Measurements from ENCODE around the gene MTRFR.

Gene MTRFR

GRCh38 chr12:123227581-123228258 lies 5.5 kb upstream of the MTRFR start:
- no peak for DNase-seq (ENCODE audit: low read depth)
- TF ChIP-seq, protein P1, sequence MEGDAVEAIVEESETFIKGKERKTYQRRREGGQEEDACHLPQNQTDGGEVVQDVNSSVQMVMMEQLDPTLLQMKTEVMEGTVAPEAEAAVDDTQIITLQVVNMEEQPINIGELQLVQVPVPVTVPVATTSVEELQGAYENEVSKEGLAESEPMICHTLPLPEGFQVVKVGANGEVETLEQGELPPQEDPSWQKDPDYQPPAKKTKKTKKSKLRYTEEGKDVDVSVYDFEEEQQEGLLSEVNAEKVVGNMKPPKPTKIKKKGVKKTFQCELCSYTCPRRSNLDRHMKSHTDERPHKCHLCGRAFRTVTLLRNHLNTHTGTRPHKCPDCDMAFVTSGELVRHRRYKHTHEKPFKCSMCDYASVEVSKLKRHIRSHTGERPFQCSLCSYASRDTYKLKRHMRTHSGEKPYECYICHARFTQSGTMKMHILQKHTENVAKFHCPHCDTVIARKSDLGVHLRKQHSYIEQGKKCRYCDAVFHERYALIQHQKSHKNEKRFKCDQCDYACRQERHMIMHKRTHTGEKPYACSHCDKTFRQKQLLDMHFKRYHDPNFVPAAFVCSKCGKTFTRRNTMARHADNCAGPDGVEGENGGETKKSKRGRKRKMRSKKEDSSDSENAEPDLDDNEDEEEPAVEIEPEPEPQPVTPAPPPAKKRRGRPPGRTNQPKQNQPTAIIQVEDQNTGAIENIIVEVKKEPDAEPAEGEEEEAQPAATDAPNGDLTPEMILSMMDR (IDR thresholded peaks at IDR 0.05; ENCODE audit: insufficient read depth, low read depth, low read length, missing control alignments): no peak
- no peak overlapping the region for H3K4me3 ChIP-seq (ENCODE audit: low read depth, low read length)

GRCh38 chr12:123229051-123229450 lies 4.2 kb upstream of the MTRFR start:
- no peak for DNase-seq (ENCODE audit: low read depth)
- TF ChIP-seq, protein P1 (IDR thresholded peaks at IDR 0.05; ENCODE audit: insufficient read depth, low read depth, low read length, missing control alignments): no peak
- H3K4me3 ChIP-seq (ENCODE audit: low read depth, low read length): peak overlapping the region; percentile 50

DNA sequence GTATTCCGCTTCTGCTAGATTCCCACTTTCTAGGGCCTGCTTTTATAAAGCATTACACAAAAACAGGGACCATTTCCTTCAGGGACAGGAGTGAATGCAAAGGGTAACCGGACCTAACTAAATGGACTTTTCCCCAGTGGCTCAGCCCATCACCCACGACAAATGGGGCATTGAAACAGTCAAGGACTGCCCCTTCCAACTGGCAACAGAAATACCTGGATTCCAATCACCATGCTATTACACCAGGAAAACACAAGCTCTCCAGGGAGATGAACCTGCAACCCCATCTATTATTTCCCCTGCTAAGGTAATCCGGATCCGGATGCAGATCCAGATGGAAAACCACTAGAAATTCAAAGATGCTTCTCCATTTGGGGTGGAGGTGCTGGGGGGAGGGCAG lies 1.3 kb upstream of the MTRFR start:
- TF ChIP-seq, protein P1 (IDR thresholded peaks at IDR 0.05; ENCODE audit: insufficient read depth, low read depth, low read length, missing control alignments): no peak

DNA sequence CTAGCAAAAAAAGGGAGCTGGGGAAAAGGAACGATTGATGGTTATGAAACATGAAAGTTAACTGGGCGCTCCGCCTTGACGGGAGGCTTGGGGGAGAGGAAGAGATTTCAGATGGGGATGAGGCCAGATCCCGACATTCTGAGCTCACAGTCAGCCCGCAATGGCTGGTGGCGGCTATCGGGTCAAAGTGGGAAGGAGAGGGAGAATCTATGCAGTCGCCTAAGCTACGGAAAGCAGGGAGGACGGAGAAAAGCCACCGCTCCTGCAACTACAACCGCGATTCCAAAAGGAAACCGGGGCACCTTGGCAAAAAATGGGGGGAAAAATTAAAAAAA lies 797 bp upstream of the MTRFR start:
- TF ChIP-seq, protein P1 (IDR thresholded peaks at IDR 0.05; ENCODE audit: insufficient read depth, low read depth, low read length, missing control alignments): no peak
- H3K4me3 ChIP-seq (ENCODE audit: low read depth, low read length): peak overlapping the region; percentile 80
- DNase-seq (ENCODE audit: low read depth): no peak

More for the DNA sequence above, 1.3 kb upstream of the MTRFR start:
- H3K4me3 ChIP-seq (ENCODE audit: low read depth, low read length): peak overlapping the region; percentile 80
- peak; percentile 14 for DNase-seq (ENCODE audit: low read depth)

DNA sequence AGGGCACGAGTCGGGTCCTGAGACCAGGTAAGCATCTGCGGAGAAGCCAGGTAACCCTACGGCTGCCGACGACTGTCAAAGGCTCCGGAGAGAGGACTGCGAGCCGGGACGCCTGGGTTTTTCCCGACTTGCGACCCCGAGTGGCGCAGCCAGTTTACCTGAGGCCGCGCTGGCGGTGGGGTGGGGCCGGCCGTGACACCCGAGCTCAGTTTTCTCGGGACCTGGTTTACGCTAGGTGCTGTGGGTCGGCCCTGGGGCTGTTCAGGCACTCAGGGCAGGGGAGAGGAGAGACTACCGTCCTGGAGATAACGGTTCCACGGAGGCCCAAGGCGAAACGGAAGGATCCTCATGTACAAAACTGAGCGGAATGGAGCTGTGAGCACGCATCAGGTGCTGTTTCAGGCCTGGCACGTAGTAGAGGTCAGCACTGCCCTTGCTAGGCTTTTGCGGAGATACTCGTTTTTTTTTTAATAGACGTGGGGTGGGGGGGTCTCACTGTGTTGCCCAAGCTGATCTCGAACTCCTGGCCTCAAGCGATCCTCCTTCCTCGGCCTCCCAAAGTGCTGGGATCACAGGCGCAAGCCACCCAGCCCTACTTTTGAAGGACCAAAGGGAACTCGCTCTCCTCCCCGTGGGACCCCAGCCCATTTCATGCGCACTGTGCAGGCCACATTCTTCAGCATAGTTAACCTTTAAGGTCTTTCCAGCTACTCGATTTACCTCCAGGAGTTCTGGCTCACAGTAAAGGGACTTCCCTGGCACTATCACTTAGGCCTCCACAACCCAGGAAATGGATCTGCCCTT lies 471 bp downstream of the MTRFR start:
- TF ChIP-seq, protein P1 (IDR thresholded peaks at IDR 0.05; ENCODE audit: insufficient read depth, low read depth, low read length, missing control alignments): no peak
- DNase-seq (ENCODE audit: low read depth): peak; percentile 18

DNA sequence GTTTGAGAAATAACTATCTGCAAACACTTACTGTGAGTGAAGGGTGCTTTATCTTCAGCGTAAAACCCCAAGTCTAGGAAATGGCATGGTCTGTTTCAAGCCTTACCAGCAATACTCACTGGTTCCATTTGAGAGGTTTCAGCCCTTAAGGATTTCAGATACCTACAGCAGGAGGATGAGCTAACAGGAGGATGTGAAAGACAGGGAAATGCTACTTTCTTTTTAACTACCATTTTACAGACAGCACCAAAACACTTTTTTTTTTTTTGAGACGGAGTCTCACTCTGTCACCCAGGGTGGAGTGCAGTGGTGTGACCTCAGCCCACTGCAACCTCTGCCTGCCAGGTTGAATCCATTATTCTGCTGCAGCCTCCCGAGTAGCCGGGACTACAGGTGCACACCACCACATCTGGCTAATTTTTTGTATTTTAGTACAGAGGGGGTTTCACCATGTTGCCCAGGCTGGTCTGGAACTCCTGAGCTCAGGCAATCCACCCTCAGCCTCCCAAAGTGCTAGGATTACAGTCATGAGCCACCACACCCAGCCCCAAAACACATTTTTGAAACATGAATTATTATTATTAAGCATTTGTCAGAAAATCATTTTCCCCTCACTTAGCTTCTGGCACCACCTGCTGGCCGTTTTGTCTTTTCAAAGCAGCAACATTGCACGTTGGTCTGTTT lies 4.6 kb downstream of the MTRFR start:
- H3K4me3 ChIP-seq (ENCODE audit: low read depth, low read length): peak overlapping the region; percentile 40
- peak; percentile 83 for DNase-seq (ENCODE audit: low read depth)

More for the DNA sequence above, 471 bp downstream of the MTRFR start:
- H3K4me3 ChIP-seq (ENCODE audit: low read depth, low read length): peak overlapping the region; percentile 79

More for the DNA sequence above, 4.6 kb downstream of the MTRFR start:
- TF ChIP-seq, protein P1 (IDR thresholded peaks at IDR 0.05; ENCODE audit: insufficient read depth, low read depth, low read length, missing control alignments): peak; percentile 60

Data from GM12865 (cell line).